ENCODE data around the gene WDR35.
"Not testable (repeated sequence)": the region's sequence is repeated elsewhere in the genome, so short reads cannot be mapped to it uniquely, and the experiment has no call there.

The WDR35 gene

GRCh38 chr2:19890104-19890503, 99.8 kb downstream of the WDR35 start:
- DNase-seq = no peak

- DNase-seq = no peak
Observed at GRCh38 chr2:19888831-19889230, 101.1 kb downstream of the WDR35 start.

- no peak for DNase-seq
Observed at GRCh38 chr2:19887510-19887909, 102.4 kb downstream of the WDR35 start.

- no peak for DNase-seq
Observed at GRCh38 chr2:19886261-19886660, 103.6 kb downstream of the WDR35 start.

- DNase-seq = no peak
Observed at GRCh38 chr2:19885791-19886190, 104.1 kb downstream of the WDR35 start.

GRCh38 chr2:19883971-19884720, 105.8 kb downstream of the WDR35 start:
- no peak for DNase-seq

- DNase-seq = no peak
Observed at GRCh38 chr2:19883486-19883885, 106.4 kb downstream of the WDR35 start.

GRCh38 chr2:19882286-19882685, 107.6 kb downstream of the WDR35 start:
- DNase-seq = no peak

GRCh38 chr2:19881908-19882265, 108.0 kb downstream of the WDR35 start:
- DNase-seq = no peak

GRCh38 chr2:19881221-19881907, 108.5 kb downstream of the WDR35 start:
- DNase-seq = no peak

GRCh38 chr2:19880191-19880590, 109.7 kb downstream of the WDR35 start:
- not testable (repeated sequence) for DNase-seq

GRCh38 chr2:19879120-19879519, 110.8 kb downstream of the WDR35 start:
- DNase-seq = no peak

- DNase-seq = no peak
Observed at GRCh38 chr2:19878268-19879046, 111.4 kb downstream of the WDR35 start.

GRCh38 chr2:19876751-19877150, 113.2 kb downstream of the WDR35 start:
- DNase-seq = no peak

GRCh38 chr2:19875280-19875679, 114.6 kb downstream of the WDR35 start:
- no peak for DNase-seq

GRCh38 chr2:19874726-19875125, 115.2 kb downstream of the WDR35 start:
- DNase-seq = no peak

GRCh38 chr2:19873014-19873413, 116.9 kb downstream of the WDR35 start:
- no peak for DNase-seq

- DNase-seq = no peak
Observed at GRCh38 chr2:19872302-19872701, 117.6 kb downstream of the WDR35 start.

GRCh38 chr2:19871836-19872235, 118.1 kb downstream of the WDR35 start:
- no peak for DNase-seq

GRCh38 chr2:19870792-19871191, 119.1 kb downstream of the WDR35 start:
- DNase-seq = no peak

- DNase-seq = no peak
Observed at GRCh38 chr2:19868701-19869580, 121.0 kb downstream of the WDR35 start.

- DNase-seq = no peak
Observed at GRCh38 chr2:19868224-19868623, 121.7 kb downstream of the WDR35 start.

- no peak for DNase-seq
Observed at GRCh38 chr2:19866771-19867170, 123.1 kb downstream of the WDR35 start.

Measured in NCI-H1092 (cell line).